Mucosa of stomach (tissue), 1 donor: ENCODE measurements around the gene ZNF202.
A peak's percentile ranks its signal among the peaks of the same experiment; 100 is the strongest.

Source experiments
- H3K27me3 ChIP-seq: one replicate; pipeline ENCODE4 v1.7.0; 2013; ENCODE audit warnings: mild to moderate bottlenecking, low read length; ENCODE audit not compliant: control insufficient read depth, insufficient read depth
- H3K36me3 ChIP-seq: one replicate; pipeline ENCODE4 v1.7.0; 2013; ENCODE audit warnings: low read length; ENCODE audit not compliant: control insufficient read depth, insufficient read depth
- H3K4me1 ChIP-seq: one replicate; pipeline ENCODE4 v1.7.0; 2013; ENCODE audit warnings: mild to moderate bottlenecking, low read length; ENCODE audit not compliant: control insufficient read depth, insufficient read depth
- H3K4me3 ChIP-seq: one replicate; pipeline ENCODE4 v1.7.0; 2013; ENCODE audit warnings: low read length
- H3K9ac ChIP-seq: one replicate; pipeline ENCODE4 v1.7.0; 2013; ENCODE audit warnings: mild to moderate bottlenecking, low read length, moderate library complexity
- H3K9me3 ChIP-seq: one replicate; pipeline ENCODE4 v1.7.0; 2013; ENCODE audit warnings: mild to moderate bottlenecking, low read length, moderate library complexity; ENCODE audit not compliant: control insufficient read depth
- donor health status: Pancreatic carcinoma.

ZNF202 gene

DNA sequence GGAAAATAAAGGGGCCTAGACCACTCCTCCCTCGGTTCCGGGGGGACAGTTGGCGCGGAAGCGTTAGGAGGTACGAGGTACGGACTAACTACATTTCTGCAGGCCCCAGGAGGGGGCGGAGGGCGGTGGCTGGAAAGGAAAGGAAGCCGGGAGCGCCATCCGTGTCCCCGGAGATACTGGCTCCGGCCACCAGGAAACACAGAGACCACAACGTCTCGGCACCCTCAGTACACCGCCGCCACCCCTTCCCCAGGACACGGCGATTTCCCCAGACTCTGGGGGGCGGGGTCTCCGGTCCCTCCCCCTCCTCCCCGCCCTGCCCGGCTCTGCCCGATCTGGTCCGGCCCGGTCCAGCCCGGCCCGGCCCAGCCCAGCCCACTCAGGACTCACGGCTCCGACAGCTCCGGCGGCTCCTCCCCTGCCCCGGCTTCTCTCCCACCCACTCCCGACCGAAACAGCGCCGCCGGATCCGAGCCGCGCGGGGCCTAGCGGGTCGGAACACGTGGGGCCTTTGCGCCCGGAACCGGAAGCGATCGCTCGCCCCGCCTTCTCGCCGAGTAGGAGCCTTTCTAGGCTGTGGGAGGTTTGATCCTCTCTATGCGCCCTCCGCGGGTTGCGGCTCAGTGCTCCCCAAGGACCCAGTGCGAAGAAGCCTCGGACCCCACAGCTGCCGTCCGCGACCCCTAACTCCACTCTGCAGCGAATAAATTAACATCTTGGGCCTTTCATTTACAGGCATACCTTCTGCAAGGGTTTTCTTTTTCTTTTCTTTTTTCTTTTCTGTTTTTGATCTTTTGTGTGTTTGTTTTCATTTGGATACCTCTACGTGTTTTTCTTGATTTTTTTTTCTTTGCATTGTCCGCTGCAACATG, at the start of gene ZNF202:
Gene ZNF202 (minus strand): TSS at position 502 of the 872 bp plus-strand sequence. CDS start 10,772 bp downstream, outside the sequence.
- Histone ChIP-seq H3K9ac (peak within 1 kb of the TSS; percentile 83), H3K36me3 (no peaks in the 10 kb centered on the region), H3K4me3 (peak within 1 kb of the TSS; percentile 71), H3K4me1 (peaks cover 12% of the 10 kb centered on the region), H3K9me3 (no peaks in the 10 kb centered on the region), H3K27me3 (no peaks in the 10 kb centered on the region)

GRCh38 chr11:123783536-123783935, 42.1 kb upstream of the ZNF202 start:
- Histone ChIP-seq H3K27me3 (no peaks in the 10 kb centered on the region), H3K9me3 (no peaks in the 10 kb centered on the region), H3K36me3 (no peaks in the 10 kb centered on the region), H3K4me3 (no peak overlapping the region), H3K4me1 (peaks cover 22% of the 10 kb centered on the region), H3K9ac (no peak overlapping the region)

- H3K27me3 ChIP-seq = no peaks in the 10 kb centered on the region
- H3K4me1 ChIP-seq = peaks cover 14% of the 10 kb centered on the region
- H3K9me3 ChIP-seq = no peaks in the 10 kb centered on the region
- H3K4me3 ChIP-seq = no peak overlapping the region
- H3K9ac ChIP-seq = no peak overlapping the region
- no peaks in the 10 kb centered on the region for H3K36me3 ChIP-seq
Observed at GRCh38 chr11:123778511-123778910, 37.1 kb upstream of the ZNF202 start.

DNA sequence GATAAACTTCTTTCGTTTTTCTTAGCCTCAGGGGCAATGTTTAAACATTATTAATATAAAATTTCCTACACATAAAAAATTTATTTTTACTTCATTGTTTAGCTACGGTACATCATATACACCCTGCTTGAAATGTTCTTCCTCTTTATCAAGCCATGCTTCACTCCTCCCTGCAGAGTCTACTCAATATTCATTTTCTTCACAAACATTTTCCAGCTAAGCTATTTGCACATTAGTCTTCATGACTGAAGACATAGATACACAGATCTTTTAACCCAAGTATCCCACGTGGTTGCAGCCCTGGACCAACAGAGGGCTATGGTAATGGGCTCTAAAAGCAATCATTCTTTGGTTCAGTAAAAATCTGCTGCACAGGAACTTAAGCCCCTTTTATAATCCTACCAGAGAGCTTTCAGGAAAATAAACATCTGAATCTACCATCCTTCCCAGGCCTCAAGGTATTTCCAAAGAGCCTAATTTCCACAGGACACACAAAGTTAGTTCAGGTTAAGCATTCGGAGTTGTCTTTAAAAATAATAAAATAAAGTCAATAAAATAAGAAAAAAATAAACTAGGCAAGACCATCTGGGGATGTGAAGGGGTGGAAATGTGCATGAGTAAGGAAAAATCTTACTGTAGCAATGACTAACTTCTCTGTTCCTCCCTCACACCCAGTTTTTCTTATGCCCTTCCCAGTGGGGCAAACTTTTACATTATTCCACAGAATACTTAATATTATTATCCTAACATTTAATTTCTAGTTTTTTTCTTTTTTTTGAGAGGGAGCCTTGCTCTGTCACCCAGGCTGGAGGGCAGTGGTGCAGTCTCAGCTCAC, 34.5 kb upstream of the ZNF202 start:
- no peaks in the 10 kb centered on the region for H3K27me3 ChIP-seq
- no peaks in the 10 kb centered on the region for H3K36me3 ChIP-seq
- H3K9me3 ChIP-seq = no peaks in the 10 kb centered on the region
- no peak overlapping the region for H3K9ac ChIP-seq
- no peaks in the 10 kb centered on the region for H3K4me1 ChIP-seq
- no peak overlapping the region for H3K4me3 ChIP-seq

DNA sequence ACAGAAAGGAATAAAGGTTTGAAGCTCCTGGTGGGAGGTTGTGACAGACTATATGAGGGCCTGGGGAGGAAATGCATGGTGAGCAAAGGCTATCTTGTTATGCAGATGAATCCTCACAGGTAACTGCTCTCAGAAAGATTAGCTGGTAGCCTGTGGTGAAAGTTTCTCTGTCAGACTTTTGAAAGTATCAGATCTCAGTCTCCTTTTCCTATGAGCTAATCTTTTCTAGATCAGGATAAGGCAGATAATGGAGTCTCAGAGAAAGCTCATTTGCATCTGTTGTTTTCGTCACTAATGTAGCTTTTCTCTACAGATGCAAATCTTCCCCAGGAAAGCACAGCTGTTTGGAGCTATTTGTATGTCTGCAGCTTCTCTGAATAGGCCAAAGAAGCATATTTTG, 33.8 kb upstream of the ZNF202 start:
- Histone ChIP-seq H3K9me3 (no peaks in the 10 kb centered on the region), H3K9ac (no peak overlapping the region), H3K36me3 (no peaks in the 10 kb centered on the region), H3K4me1 (no peaks in the 10 kb centered on the region), H3K4me3 (no peak overlapping the region), H3K27me3 (no peaks in the 10 kb centered on the region)

- no peaks in the 10 kb centered on the region for H3K36me3 ChIP-seq
- no peak overlapping the region for H3K9ac ChIP-seq
- no peaks in the 10 kb centered on the region for H3K9me3 ChIP-seq
- H3K4me3 ChIP-seq = no peak overlapping the region
- no peaks in the 10 kb centered on the region for H3K4me1 ChIP-seq
- no peaks in the 10 kb centered on the region for H3K27me3 ChIP-seq
Observed at GRCh38 chr11:123773959-123774358, 32.5 kb upstream of the ZNF202 start.

- no peaks in the 10 kb centered on the region for H3K9me3 ChIP-seq
- H3K36me3 ChIP-seq = no peaks in the 10 kb centered on the region
- H3K9ac ChIP-seq = no peak overlapping the region
- H3K4me3 ChIP-seq = no peak overlapping the region
- no peaks in the 10 kb centered on the region for H3K27me3 ChIP-seq
- H3K4me1 ChIP-seq = no peaks in the 10 kb centered on the region
Observed at GRCh38 chr11:123773026-123773425, 31.6 kb upstream of the ZNF202 start.

- Histone ChIP-seq H3K27me3 (no peaks in the 10 kb centered on the region), H3K9ac (no peak overlapping the region), H3K9me3 (no peaks in the 10 kb centered on the region), H3K4me3 (no peak overlapping the region), H3K36me3 (no peaks in the 10 kb centered on the region), H3K4me1 (no peaks in the 10 kb centered on the region)
Observed at GRCh38 chr11:123771664-123772063, 30.2 kb upstream of the ZNF202 start.

DNA sequence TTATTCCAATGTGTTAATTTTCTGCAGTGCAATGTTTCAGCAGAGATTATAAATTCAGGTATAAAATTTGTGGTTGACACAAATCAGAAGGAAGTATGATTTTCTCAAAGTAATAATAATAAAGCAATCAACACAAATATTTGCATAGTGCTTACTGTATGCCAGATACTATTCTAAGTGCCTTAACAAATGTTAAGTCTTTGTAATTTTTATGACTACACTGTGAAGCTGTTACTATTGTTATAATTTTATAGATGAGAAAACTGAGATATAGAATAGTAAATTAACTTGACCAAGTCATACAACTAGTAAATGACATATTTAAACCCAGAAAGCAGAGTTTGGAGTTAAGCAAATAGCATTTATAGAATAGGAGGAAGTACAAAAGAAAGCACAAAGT, 29.3 kb upstream of the ZNF202 start:
- H3K36me3 ChIP-seq = no peaks in the 10 kb centered on the region
- no peaks in the 10 kb centered on the region for H3K9me3 ChIP-seq
- no peaks in the 10 kb centered on the region for H3K27me3 ChIP-seq
- no peak overlapping the region for H3K9ac ChIP-seq
- no peak overlapping the region for H3K4me3 ChIP-seq
- H3K4me1 ChIP-seq = no peaks in the 10 kb centered on the region

GRCh38 chr11:123765601-123766000, 24.1 kb upstream of the ZNF202 start:
- Histone ChIP-seq H3K9ac (no peak overlapping the region), H3K4me3 (no peak overlapping the region), H3K27me3 (no peaks in the 10 kb centered on the region), H3K4me1 (no peaks in the 10 kb centered on the region), H3K36me3 (no peaks in the 10 kb centered on the region), H3K9me3 (no peaks in the 10 kb centered on the region)

DNA sequence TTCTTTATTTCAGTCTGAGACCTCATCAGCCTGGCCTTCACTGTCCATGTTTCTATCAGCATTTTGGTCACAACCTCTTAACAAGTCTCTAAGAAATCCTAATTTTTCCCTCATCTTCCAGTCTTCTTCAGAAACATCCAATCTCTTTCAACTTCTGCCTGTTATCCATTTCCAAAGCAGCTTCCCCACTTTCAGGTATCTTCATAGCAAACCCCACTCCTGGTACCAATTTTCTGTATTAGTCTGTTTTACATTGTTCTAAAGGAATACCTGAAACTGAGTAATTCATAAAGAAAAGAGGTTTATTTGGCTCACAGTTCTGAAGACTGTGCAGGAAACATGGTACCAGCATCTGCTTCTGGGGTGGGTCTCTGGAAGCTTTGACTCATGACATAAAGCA, 21.0 kb upstream of the ZNF202 start:
- Histone ChIP-seq H3K36me3 (no peaks in the 10 kb centered on the region), H3K27me3 (no peaks in the 10 kb centered on the region), H3K9ac (no peak overlapping the region), H3K9me3 (no peaks in the 10 kb centered on the region), H3K4me1 (no peaks in the 10 kb centered on the region), H3K4me3 (no peak overlapping the region)

GRCh38 chr11:123760894-123761293, 19.4 kb upstream of the ZNF202 start:
- no peaks in the 10 kb centered on the region for H3K36me3 ChIP-seq
- H3K9ac ChIP-seq = no peak overlapping the region
- H3K9me3 ChIP-seq = no peaks in the 10 kb centered on the region
- H3K4me1 ChIP-seq = no peaks in the 10 kb centered on the region
- no peaks in the 10 kb centered on the region for H3K27me3 ChIP-seq
- no peak overlapping the region for H3K4me3 ChIP-seq
